ENCODE results near the gene CCR2.

DNA sequence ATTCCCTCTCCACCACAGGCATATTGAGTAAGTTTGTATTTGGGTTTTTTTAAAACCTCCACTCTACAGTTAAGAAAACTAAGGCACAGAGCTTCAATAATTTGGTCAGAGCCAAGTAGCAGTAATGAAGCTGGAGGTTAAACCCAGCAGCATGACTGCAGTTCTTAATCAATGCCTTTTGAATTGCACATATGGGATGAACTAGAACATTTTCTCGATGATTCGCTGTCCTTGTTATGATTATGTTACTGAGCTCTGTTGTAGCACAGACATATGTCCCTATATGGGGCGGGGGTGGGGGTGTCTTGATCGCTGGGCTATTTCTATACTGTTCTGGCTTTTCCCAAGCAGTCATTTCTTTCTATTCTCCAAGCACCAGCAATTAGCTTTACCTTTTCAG, 15.2 kb downstream of the CCR2 start:
- TF ChIP-seq, protein P1, sequence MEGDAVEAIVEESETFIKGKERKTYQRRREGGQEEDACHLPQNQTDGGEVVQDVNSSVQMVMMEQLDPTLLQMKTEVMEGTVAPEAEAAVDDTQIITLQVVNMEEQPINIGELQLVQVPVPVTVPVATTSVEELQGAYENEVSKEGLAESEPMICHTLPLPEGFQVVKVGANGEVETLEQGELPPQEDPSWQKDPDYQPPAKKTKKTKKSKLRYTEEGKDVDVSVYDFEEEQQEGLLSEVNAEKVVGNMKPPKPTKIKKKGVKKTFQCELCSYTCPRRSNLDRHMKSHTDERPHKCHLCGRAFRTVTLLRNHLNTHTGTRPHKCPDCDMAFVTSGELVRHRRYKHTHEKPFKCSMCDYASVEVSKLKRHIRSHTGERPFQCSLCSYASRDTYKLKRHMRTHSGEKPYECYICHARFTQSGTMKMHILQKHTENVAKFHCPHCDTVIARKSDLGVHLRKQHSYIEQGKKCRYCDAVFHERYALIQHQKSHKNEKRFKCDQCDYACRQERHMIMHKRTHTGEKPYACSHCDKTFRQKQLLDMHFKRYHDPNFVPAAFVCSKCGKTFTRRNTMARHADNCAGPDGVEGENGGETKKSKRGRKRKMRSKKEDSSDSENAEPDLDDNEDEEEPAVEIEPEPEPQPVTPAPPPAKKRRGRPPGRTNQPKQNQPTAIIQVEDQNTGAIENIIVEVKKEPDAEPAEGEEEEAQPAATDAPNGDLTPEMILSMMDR (conservative IDR thresholded peaks at IDR 0.05; ENCODE audit: low read depth, low read length) = no peak
- TF ChIP-seq FOS (IDR thresholded peaks at IDR 0.05; ENCODE audit: low read depth, low read length) = no peak
- no peak for TF ChIP-seq RFX5 (IDR thresholded peaks at IDR 0.05; ENCODE audit: low read depth, low read length)
- TF ChIP-seq MXI1 (IDR thresholded peaks at IDR 0.05; ENCODE audit: borderline replicate concordance, low read depth, low read length) = no peak
- TF ChIP-seq MAZ (IDR thresholded peaks at IDR 0.05; ENCODE audit: borderline replicate concordance, low read depth, low read length) = no peak
- TF ChIP-seq CHD1 (IDR thresholded peaks at IDR 0.05; ENCODE audit: low read depth, low read length) = no peak
- no peak for TF ChIP-seq SMC3 (IDR thresholded peaks at IDR 0.05; ENCODE audit: low read depth, low read length)
